GM12874 (cell line): ENCODE data around the gene MYO5B.

Experiments
- CTCF ChIP-seq: IDR thresholded peaks from 2 replicates; pipeline ENCODE4 v1.5.1; 2011; ENCODE audit warnings: low read depth, mild to moderate bottlenecking, control low read depth, low read length, moderate library complexity; ENCODE audit not compliant: insufficient read depth

MYO5B gene

GRCh38 chr18:50203801-50204604 is 9.1 kb upstream of the MYO5B start:
- TF ChIP-seq CTCF: peak; percentile 50

DNA sequence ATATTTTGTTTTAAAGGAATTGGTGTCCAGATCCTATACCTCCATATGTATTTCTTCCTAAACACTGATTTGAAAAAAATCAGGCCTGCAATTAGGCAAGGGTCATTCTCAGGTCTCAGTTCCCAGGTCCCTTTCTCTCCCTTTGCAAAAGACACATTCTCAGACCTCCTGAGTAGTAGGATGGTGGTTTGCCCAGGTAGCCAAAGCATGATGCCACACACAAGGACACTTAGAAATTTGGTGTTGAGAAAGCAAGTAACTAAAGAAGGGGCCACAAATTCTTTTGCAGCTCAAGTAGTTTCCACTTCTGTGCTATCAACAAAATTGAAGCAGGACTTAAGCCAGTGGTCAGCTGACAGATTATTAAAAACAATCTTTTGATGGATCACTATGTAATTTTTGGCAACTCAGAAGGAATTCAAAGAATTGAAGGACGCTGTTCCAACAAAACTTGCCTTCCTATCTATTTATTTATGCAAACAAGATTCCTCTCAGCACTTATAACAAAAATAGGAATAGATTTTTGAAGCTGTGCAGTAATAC is 6.6 kb upstream of the MYO5B start:
- TF ChIP-seq CTCF: no peak

DNA sequence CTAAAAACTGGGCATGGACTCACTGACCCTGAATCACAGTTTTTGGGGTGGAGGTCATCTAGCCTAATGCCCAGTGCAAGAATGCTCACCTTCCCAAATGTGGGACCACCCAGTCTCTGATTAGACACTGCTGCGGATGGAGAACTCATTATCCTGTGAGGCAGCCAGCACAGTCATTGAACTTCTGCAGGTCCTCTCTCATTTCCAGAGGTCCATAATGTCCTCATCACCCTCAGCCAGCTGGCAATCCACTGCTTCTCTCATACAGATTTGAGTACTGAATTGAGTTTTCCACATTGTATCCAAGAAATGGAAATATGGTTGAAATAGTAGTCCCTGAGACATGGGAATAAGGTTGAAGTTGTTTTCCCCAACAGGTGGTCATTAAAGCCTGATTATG is 5.0 kb upstream of the MYO5B start:
- no peak for TF ChIP-seq CTCF

GRCh38 chr18:50199346-50199855 is 4.5 kb upstream of the MYO5B start:
- TF ChIP-seq CTCF: no peak

- TF ChIP-seq CTCF: no peak
These were observed 1.3 kb upstream of the MYO5B start for GRCh38 chr18:50196261-50196660.

GRCh38 chr18:50195689-50196088 is 742 bp upstream of the MYO5B start:
- no peak for TF ChIP-seq CTCF

- no peak for TF ChIP-seq CTCF
These were observed 934 bp downstream of the MYO5B start for GRCh38 chr18:50193796-50194630.
